ENCODE results near the gene CYP2W1.

Gene CYP2W1

GRCh38 chr7:936386-937054 is 46.5 kb upstream of the CYP2W1 start:
- no peak overlapping the region for H4K8ac ChIP-seq (ENCODE audit: low read depth, low read length)
- H4K12ac ChIP-seq (ENCODE audit: low read depth, low read length) = no peak overlapping the region
- H3K23ac ChIP-seq (ENCODE audit: low read length) = no peak overlapping the region
- H3K4me1 ChIP-seq (ENCODE audit: control insufficient read depth in 1 of 2, insufficient read depth in 2 of 2, low read length in 2 of 2) = no peaks in the 10 kb centered on the region
- H2AK5ac ChIP-seq (ENCODE audit: low read length) = no peak overlapping the region
- H2BK12ac ChIP-seq (ENCODE audit: low read length) = no peak overlapping the region
- no peak overlapping the region for H3K4me3 ChIP-seq (ENCODE audit: low read depth, low read length)
- H2BK120ac ChIP-seq (ENCODE audit: insufficient read depth, low read length, poor library complexity) = no peak overlapping the region
- H3K36me3 ChIP-seq (ENCODE audit: control insufficient read depth in 1 of 2, insufficient read depth in 2 of 2, low read length in 2 of 2) = no peaks in the 10 kb centered on the region
- DNase-seq = peak; percentile 77 to 83
- no peak overlapping the region for H3K18ac ChIP-seq (ENCODE audit: low read length)
- H3K9ac ChIP-seq (ENCODE audit: low read length) = no peak overlapping the region
- no peak overlapping the region for H2AFZ ChIP-seq (ENCODE audit: insufficient read depth, low read length, poor library complexity)
- no peaks in the 10 kb centered on the region for H3K27me3 ChIP-seq (ENCODE audit: insufficient read depth, low read length)
- H3K79me1 ChIP-seq (ENCODE audit: low read length) = no peaks in the 10 kb centered on the region
- WGBS (ENCODE audit: extremely low coverage, insufficient coverage, insufficient read length) = no CpG with 5 or more reads among the region's 22 CpGs
- H3K27ac ChIP-seq (ENCODE audit: low read depth, low read length) = no peak overlapping the region
- H3K9me3 ChIP-seq (ENCODE audit: insufficient read depth, low read depth, low read length) = peaks cover 2% of the 10 kb centered on the region
- no peak overlapping the region for H3K4me2 ChIP-seq (ENCODE audit: low read length)
- H2BK5ac ChIP-seq (ENCODE audit: low read depth, low read length, poor library complexity) = no peak overlapping the region
- H3K4ac ChIP-seq (ENCODE audit: low read depth, low read length) = no peak overlapping the region
- H3K14ac ChIP-seq (ENCODE audit: low read length) = no peak overlapping the region
- no peak overlapping the region for H4K91ac ChIP-seq (ENCODE audit: low read depth, low read length)
- H3K79me2 ChIP-seq (ENCODE audit: control insufficient read depth, insufficient read depth, low read length, poor library complexity) = no peaks in the 10 kb centered on the region

GRCh38 chr7:937856-938484 is 45.0 kb upstream of the CYP2W1 start:
- no peak overlapping the region for H4K91ac ChIP-seq (ENCODE audit: low read depth, low read length)
- no peak overlapping the region for H2BK5ac ChIP-seq (ENCODE audit: low read depth, low read length, poor library complexity)
- H3K27ac ChIP-seq (ENCODE audit: low read depth, low read length) = no peak overlapping the region
- no peaks in the 10 kb centered on the region for H3K4me1 ChIP-seq (ENCODE audit: control insufficient read depth in 1 of 2, insufficient read depth in 2 of 2, low read length in 2 of 2)
- no peak overlapping the region for H2AK5ac ChIP-seq (ENCODE audit: low read length)
- H2AFZ ChIP-seq (ENCODE audit: insufficient read depth, low read length, poor library complexity) = no peak overlapping the region
- no peak overlapping the region for H3K14ac ChIP-seq (ENCODE audit: low read length)
- peak; percentile 95 to 96 for DNase-seq
- H3K79me2 ChIP-seq (ENCODE audit: control insufficient read depth, insufficient read depth, low read length, poor library complexity) = no peaks in the 10 kb centered on the region
- no peak overlapping the region for H3K4me3 ChIP-seq (ENCODE audit: low read depth, low read length)
- no peak overlapping the region for H3K18ac ChIP-seq (ENCODE audit: low read length)
- no peak overlapping the region for H3K4me2 ChIP-seq (ENCODE audit: low read length)
- no peak overlapping the region for H3K4ac ChIP-seq (ENCODE audit: low read depth, low read length)
- H2BK12ac ChIP-seq (ENCODE audit: low read length) = no peak overlapping the region
- H2BK120ac ChIP-seq (ENCODE audit: insufficient read depth, low read length, poor library complexity) = no peak overlapping the region
- no peaks in the 10 kb centered on the region for H3K36me3 ChIP-seq (ENCODE audit: control insufficient read depth in 1 of 2, insufficient read depth in 2 of 2, low read length in 2 of 2)
- no peaks in the 10 kb centered on the region for H3K27me3 ChIP-seq (ENCODE audit: insufficient read depth, low read length)
- no peak overlapping the region for H4K8ac ChIP-seq (ENCODE audit: low read depth, low read length)
- H3K79me1 ChIP-seq (ENCODE audit: low read length) = no peaks in the 10 kb centered on the region
- H3K9me3 ChIP-seq (ENCODE audit: insufficient read depth, low read depth, low read length) = peaks cover 2% of the 10 kb centered on the region
- H3K9ac ChIP-seq (ENCODE audit: low read length) = no peak overlapping the region
- no peak overlapping the region for H3K23ac ChIP-seq (ENCODE audit: low read length)
- H4K12ac ChIP-seq (ENCODE audit: low read depth, low read length) = no peak overlapping the region
- no CpG with 5 or more reads among the region's 16 CpGs for WGBS (ENCODE audit: extremely low coverage, insufficient coverage, insufficient read length)

- H2BK12ac ChIP-seq (ENCODE audit: low read length) = no peak overlapping the region
- H4K12ac ChIP-seq (ENCODE audit: low read depth, low read length) = no peak overlapping the region
- H3K79me1 ChIP-seq (ENCODE audit: low read length) = no peaks in the 10 kb centered on the region
- H3K4me1 ChIP-seq (ENCODE audit: control insufficient read depth in 1 of 2, insufficient read depth in 2 of 2, low read length in 2 of 2) = no peaks in the 10 kb centered on the region
- H3K4me2 ChIP-seq (ENCODE audit: low read length) = no peak overlapping the region
- no peak overlapping the region for H4K8ac ChIP-seq (ENCODE audit: low read depth, low read length)
- H2AK5ac ChIP-seq (ENCODE audit: low read length) = no peak overlapping the region
- H2BK120ac ChIP-seq (ENCODE audit: insufficient read depth, low read length, poor library complexity) = no peak overlapping the region
- no peaks in the 10 kb centered on the region for H3K27me3 ChIP-seq (ENCODE audit: insufficient read depth, low read length)
- H3K36me3 ChIP-seq (ENCODE audit: control insufficient read depth in 1 of 2, insufficient read depth in 2 of 2, low read length in 2 of 2) = no peaks in the 10 kb centered on the region
- DNase-seq = no peak
- H3K9me3 ChIP-seq (ENCODE audit: insufficient read depth, low read depth, low read length) = peaks cover 2% of the 10 kb centered on the region
- no peak overlapping the region for H2AFZ ChIP-seq (ENCODE audit: insufficient read depth, low read length, poor library complexity)
- H2BK5ac ChIP-seq (ENCODE audit: low read depth, low read length, poor library complexity) = no peak overlapping the region
- H3K4me3 ChIP-seq (ENCODE audit: low read depth, low read length) = no peak overlapping the region
- WGBS (ENCODE audit: extremely low coverage, insufficient coverage, insufficient read length) = no CpG with 5 or more reads among the region's 27 CpGs
- H4K91ac ChIP-seq (ENCODE audit: low read depth, low read length) = no peak overlapping the region
- no peaks in the 10 kb centered on the region for H3K79me2 ChIP-seq (ENCODE audit: control insufficient read depth, insufficient read depth, low read length, poor library complexity)
- no peak overlapping the region for H3K4ac ChIP-seq (ENCODE audit: low read depth, low read length)
- H3K9ac ChIP-seq (ENCODE audit: low read length) = no peak overlapping the region
- H3K27ac ChIP-seq (ENCODE audit: low read depth, low read length) = no peak overlapping the region
- no peak overlapping the region for H3K14ac ChIP-seq (ENCODE audit: low read length)
- H3K23ac ChIP-seq (ENCODE audit: low read length) = no peak overlapping the region
- H3K18ac ChIP-seq (ENCODE audit: low read length) = no peak overlapping the region
These were observed 44.3 kb upstream of the CYP2W1 start for GRCh38 chr7:938546-939185.

GRCh38 chr7:939843-940242 is 43.1 kb upstream of the CYP2W1 start:
- no peak overlapping the region for H4K12ac ChIP-seq (ENCODE audit: low read depth, low read length)
- H3K27ac ChIP-seq (ENCODE audit: low read depth, low read length) = no peak overlapping the region
- no peaks in the 10 kb centered on the region for H3K27me3 ChIP-seq (ENCODE audit: insufficient read depth, low read length)
- peaks cover 2% of the 10 kb centered on the region for H3K9me3 ChIP-seq (ENCODE audit: insufficient read depth, low read depth, low read length)
- H2BK5ac ChIP-seq (ENCODE audit: low read depth, low read length, poor library complexity) = no peak overlapping the region
- H3K23ac ChIP-seq (ENCODE audit: low read length) = no peak overlapping the region
- no peak overlapping the region for H2BK12ac ChIP-seq (ENCODE audit: low read length)
- DNase-seq = no peak
- no peak overlapping the region for H2AK5ac ChIP-seq (ENCODE audit: low read length)
- peaks cover 0 to under 1% of the 10 kb centered on the region in 2 experiments for H3K4me1 ChIP-seq (ENCODE audit: control insufficient read depth in 1 of 2, insufficient read depth in 2 of 2, low read length in 2 of 2)
- H3K4me2 ChIP-seq (ENCODE audit: low read length) = no peak overlapping the region
- no peak overlapping the region for H3K18ac ChIP-seq (ENCODE audit: low read length)
- no peak overlapping the region for H2BK120ac ChIP-seq (ENCODE audit: insufficient read depth, low read length, poor library complexity)
- H3K79me1 ChIP-seq (ENCODE audit: low read length) = no peaks in the 10 kb centered on the region
- H2AFZ ChIP-seq (ENCODE audit: insufficient read depth, low read length, poor library complexity) = no peak overlapping the region
- H4K91ac ChIP-seq (ENCODE audit: low read depth, low read length) = no peak overlapping the region
- no peaks in the 10 kb centered on the region for H3K79me2 ChIP-seq (ENCODE audit: control insufficient read depth, insufficient read depth, low read length, poor library complexity)
- no peak overlapping the region for H3K14ac ChIP-seq (ENCODE audit: low read length)
- no peak overlapping the region for H3K9ac ChIP-seq (ENCODE audit: low read length)
- no peak overlapping the region for H3K4me3 ChIP-seq (ENCODE audit: low read depth, low read length)
- no CpG with 5 or more reads among the region's 4 CpGs for WGBS (ENCODE audit: extremely low coverage, insufficient coverage, insufficient read length)
- no peak overlapping the region for H3K4ac ChIP-seq (ENCODE audit: low read depth, low read length)
- H3K36me3 ChIP-seq (ENCODE audit: control insufficient read depth in 1 of 2, insufficient read depth in 2 of 2, low read length in 2 of 2) = no peaks in the 10 kb centered on the region
- H4K8ac ChIP-seq (ENCODE audit: low read depth, low read length) = no peak overlapping the region
